B cell (primary cell): ENCODE results near the gene CD276.

Experiments
- EZH2 ChIP-seq: IDR thresholded peaks from 2 replicates; pipeline ENCODE4 v1.6.1; 2012; ENCODE audit warnings: borderline replicate concordance, low read depth, mild to moderate bottlenecking, moderate library complexity, low read length; ENCODE audit not compliant: insufficient read depth, poor library complexity, severe bottlenecking
- TF ChIP-seq, protein P1 (sequence below): fragments of 200-600 bp; IDR thresholded peaks from one replicate; pipeline ENCODE4 v1.8.0; 2022; ENCODE audit warnings: antibody characterized with exemption, mild to moderate bottlenecking

DNA sequence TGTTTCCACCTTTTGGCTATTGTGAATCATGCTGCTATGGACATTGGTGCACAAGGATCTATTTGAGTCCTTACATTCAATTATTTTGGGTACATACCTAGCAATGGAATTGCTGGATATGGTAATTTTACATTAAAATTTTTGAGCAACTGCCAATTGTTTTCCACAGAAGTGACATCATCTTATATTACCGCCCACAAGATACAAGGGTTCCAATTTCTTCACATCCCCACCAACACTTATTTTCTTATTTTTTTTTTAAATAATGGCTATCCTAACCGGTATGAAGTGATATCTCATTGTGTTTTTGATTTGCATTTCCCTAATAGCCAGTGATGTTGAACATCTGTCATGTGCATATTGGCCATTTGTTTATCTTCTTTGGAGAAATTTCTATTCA, 28.5 kb upstream of the CD276 start:
- TF ChIP-seq, protein P1, sequence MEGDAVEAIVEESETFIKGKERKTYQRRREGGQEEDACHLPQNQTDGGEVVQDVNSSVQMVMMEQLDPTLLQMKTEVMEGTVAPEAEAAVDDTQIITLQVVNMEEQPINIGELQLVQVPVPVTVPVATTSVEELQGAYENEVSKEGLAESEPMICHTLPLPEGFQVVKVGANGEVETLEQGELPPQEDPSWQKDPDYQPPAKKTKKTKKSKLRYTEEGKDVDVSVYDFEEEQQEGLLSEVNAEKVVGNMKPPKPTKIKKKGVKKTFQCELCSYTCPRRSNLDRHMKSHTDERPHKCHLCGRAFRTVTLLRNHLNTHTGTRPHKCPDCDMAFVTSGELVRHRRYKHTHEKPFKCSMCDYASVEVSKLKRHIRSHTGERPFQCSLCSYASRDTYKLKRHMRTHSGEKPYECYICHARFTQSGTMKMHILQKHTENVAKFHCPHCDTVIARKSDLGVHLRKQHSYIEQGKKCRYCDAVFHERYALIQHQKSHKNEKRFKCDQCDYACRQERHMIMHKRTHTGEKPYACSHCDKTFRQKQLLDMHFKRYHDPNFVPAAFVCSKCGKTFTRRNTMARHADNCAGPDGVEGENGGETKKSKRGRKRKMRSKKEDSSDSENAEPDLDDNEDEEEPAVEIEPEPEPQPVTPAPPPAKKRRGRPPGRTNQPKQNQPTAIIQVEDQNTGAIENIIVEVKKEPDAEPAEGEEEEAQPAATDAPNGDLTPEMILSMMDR = no peak
- TF ChIP-seq EZH2 = no peak
